ENCODE results near the gene ATXN1.

The ATXN1 gene

DNA sequence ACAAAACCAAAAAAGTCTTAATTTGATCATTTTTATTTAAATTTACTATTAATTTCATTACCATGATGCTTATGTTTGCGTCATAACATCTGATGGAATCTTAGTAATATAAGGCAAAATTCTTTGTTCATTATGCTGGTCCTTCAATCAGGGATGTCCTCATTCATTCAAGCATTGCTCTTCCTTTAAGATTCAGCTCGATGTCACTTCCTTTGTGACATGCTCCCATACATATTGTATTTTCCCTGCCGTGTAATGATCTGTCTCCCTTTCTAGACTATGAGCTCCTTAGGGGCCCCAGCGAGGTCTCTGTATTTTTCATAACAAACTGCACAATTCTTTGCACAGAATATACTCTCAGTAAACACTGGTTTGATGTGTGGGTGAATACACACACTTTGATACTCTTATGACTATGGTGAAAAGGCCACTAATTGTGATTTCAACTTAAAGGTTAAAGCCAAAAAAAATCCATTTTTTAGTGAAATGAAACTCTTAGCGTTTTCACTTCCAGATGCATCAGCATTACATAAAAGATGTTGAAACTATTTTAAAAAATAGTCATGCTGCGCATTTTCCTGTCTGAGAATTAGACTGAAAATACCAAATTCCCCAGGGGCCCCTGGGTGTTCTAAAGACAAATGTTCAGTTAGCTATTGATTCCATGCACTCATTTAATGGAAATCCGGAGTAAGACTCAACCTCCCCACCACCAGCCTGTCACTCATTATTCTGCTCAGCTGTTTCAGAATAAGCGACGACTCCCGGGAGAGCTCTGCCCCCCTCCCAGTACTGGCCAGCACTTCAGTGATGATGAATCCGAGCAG lies 169.7 kb downstream of the ATXN1 start:
- no peak for DNase-seq (ENCODE audit: extremely low read depth in 1 of 2, low read depth in 1 of 2)

DNA sequence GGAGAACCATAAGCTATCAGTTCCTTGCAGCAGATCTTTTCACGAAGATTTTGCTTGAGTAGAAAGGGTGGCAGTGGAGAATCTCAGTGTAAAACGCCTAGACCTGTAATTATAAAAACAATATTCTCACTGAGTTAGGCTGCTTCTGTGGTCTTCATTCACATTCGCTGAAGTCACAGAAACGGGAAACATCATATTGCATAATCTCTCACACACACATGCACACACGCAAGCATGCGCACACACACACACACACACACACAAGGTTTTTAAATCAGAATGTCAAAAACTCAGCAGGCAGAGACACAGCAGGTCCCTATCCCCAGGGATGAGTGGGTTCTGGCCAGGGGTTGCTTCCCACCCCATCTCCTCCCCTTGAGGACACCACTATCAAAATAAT lies 175.5 kb downstream of the ATXN1 start:
- DNase-seq (ENCODE audit: extremely low read depth in 1 of 2, low read depth in 1 of 2), result no peak

DNA sequence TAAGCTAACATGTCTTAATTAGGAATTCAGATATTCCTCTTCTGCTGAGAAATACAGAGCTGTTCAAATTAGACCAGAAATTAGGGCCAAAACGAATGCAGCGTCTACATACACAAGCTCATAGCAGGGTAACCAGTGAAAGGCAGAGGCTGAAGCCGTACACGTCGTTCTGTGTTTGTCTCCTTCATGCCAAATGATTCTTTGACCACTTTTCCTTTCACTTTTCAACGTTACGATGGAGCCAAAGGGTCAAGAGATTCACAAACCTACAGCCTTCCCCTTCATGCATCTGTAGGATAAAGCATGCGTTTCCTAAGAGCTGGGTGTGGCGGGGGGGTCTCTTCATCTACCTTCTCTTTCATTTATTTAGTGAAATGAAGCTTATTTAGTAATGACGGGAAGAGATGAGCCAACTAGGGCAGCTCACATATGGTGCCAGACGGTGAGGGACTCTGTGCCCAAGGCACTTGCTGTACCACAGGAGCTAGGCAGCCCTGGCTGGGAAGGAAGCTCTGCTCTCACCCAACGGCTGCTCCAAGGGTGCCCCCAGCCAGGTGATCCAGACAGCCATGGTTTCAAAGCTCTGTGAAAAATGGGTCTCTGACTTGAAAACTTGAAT lies 178.0 kb downstream of the ATXN1 start:
- DNase-seq (ENCODE audit: extremely low read depth in 1 of 2, low read depth in 1 of 2), result no peak

DNA sequence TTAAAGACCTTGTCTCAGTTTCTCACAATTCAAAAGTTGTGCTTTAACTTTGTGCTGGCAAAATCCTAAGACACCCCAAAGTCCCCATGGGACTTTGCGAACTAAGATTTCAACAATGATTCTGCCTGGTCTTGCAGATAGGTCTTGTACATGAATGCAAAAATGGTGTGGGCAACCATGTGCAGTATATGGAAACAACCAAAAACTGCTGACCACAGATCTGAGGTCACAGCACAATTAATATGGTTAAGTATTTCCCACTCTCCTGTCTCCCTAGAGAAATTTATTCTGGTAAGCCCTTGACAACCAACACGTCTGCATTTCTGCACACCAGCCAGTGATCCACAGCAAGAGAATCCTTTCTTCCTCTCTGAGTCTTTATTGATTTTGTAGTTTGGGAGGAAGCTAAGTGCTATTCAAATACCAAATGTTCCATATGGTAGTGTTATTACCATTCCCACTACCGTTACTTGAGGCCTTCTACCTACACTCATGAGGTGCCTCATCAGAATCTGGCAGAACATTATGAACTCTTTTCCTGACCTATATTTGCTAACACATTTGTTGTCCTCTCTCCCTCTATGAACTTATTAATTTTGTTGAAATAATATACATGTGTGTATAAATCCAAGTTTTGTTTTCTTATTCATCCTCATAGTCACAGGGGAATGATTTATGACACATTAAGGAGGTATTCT lies 178.7 kb downstream of the ATXN1 start:
- no peak for DNase-seq (ENCODE audit: extremely low read depth in 1 of 2, low read depth in 1 of 2)

DNA sequence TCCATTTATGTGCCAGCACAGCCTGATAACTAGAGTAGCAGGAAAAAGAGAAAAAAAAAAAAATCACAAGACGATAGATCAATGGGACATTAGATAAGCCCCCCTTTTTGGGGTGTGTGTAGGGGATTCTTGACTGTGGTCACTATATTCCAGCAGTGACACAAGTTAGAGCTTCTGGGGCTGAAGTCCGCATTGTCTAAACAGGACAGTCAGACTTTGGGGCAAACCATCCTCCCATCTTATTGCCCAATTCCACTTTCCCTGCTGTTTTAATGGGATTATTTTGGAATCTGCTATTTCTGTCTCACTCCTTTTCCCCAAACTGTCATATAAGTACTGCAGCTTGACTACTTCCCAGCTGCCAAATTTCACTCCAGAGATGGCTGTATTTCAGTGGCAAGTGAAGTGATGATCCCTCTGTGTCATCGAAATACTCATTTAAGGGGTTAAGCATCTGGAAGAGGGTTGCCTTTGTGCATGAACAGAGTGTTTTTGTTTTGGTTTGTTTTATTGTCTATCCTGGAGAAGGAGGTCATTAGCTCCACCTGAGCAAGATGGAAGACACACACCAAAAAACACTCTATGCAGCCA lies 182.5 kb downstream of the ATXN1 start:
- no peak for DNase-seq (ENCODE audit: extremely low read depth in 1 of 2, low read depth in 1 of 2)

DNA sequence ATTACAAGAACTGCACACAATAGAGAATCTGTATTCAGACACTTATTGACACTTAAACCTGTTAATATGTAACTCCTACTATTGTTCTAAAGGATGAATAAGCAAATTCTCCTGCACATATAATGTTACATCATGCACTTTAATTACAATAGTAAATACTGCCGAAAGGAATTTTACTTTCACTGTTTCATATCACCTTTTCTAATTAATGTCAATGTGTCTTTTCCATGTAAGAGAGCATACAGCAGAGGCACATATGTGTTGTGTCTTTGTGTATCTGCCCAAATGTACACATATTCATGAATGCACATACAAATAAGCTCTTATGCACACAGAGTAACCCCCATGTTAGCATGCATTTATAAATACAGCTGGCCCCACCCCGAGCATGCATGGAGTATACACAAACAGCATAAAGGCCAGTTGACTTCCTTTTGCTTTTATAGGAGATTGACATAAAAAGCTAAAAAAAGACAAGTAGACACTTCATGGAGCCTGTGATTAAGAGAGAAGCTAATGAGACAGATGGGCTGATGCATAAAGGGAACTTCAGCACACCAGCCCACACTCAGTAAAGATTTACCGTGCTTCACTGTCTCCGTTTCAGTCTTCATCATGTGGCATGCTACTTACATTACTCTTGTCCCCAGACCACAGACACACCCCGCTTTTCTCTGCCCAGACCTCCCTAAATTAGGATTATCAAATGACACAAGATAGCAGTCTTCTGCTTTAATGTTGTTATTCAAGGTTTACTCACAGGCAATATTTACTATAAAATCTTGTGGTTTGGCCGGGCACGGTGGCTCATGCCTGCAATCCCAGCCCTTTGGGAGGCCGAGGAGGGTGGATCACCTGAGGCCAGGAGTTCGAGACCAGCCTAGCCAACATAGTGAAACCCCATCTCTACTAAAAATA lies 184.6 kb downstream of the ATXN1 start:
- DNase-seq (ENCODE audit: extremely low read depth in 1 of 2, low read depth in 1 of 2), result no peak

DNA sequence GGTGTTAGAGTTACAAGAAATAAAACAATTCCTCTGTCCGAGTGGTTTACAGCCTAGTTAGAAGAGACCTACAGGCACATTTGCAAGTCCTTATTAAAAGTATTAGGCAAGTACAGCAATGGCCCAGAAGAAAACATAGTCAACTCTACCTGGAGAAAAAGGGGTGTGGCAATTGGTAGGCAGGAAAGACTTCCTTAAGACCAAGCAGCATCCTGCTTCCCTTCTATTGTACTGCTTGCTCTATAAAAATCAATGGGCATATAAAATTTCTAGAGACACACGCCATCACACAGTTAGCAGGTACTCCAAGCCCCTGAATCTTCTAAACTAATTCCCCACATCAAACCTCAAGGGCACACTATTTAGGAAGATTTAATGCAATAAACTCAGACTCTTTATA lies 185.6 kb downstream of the ATXN1 start:
- no peak for DNase-seq (ENCODE audit: extremely low read depth in 1 of 2, low read depth in 1 of 2)

DNA sequence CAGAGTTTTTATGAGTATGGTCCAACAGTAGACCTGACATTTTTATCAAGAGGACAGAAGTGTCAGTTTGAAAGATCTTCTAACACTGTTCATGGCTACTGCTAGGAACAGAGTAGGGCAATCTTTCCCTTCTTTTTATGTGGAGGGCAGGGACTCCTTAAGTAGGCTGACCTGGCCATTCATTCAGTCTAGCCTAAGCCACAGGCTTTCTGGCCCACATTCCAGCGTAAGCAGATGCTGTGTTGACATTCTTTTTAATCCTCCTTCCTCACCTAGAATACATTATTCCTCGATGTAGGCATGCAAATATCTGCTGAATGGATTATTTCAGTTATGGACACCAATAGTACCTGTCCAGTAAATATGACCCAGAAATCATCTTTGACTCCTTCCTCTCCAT lies 188.3 kb downstream of the ATXN1 start:
- DNase-seq (ENCODE audit: extremely low read depth in 1 of 2, low read depth in 1 of 2), result no peak

DNA sequence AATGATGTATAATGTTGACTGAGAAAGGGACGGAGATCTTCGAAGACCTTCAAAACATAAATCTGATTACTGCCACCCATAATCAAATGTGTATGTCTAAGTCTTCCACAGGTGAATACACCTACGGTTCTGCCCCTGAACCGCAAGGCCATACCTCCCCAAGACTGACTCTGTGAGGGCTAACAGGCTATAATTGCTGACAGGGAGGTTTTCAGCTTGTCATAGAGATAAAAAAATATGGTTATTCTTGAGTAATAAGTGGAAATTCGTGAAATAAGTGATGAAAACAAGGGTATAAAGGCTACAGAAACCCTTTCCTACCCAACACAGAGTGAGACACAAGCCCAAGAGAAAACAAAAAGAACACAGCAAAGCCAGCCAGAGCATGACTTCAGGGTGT lies 188.9 kb downstream of the ATXN1 start:
- DNase-seq (ENCODE audit: extremely low read depth in 1 of 2, low read depth in 1 of 2), result no peak

DNA sequence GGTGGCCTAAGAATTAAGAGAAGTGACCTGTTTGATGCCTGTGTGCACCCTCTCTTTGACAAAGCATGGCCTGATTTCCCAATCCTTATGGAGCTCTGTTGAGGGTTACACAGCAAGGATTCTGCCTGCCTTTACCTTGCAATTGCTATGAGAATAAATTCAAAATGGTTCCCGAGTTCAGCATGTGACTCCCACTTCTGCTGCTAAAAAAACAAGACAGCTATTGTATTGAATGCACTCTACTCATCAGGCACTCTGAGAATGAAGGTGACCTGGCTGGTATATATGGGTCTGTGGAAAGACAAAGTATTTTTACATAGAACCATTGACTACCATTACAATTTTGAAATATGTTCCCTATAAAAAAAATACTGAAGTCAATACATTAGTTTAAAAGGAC lies 190.3 kb downstream of the ATXN1 start:
- DNase-seq (ENCODE audit: extremely low read depth in 1 of 2, low read depth in 1 of 2), result no peak

DNA sequence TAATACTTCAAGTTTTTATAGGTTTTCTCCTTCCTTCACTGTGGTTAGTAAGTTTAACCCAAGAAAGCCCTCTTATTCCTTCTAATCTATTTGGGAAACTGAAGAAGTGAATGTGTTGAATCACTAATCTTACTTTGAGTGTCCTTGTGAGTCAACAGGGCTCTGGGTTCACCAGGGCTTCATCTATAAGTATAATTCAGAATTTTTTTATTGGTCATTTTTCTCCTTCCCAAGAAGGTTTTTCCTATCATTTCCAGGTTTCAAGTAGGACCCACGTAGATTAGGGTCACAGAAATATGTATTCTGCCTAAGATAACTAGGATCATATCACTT lies 191.1 kb downstream of the ATXN1 start:
- DNase-seq (ENCODE audit: extremely low read depth in 1 of 2, low read depth in 1 of 2), result no peak

DNA sequence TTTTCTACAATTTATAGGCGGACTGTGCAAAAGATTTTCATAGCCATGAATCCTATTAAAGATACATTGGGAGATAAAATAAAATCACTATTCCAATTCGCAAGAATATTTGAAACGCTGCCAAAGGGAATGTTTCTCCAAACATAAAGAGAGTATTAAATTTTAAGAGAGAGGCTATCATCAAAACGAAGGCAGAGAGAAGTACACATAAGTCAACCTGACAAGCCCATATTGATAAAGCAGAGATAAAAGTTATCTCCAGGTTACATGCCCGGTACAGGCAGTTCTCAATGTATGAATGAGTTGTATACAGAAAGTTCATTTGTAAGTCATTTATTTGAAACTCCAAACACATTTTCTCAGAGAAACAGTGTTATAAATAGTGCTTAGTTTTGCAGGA lies 193.1 kb downstream of the ATXN1 start:
- DNase-seq (ENCODE audit: extremely low read depth in 1 of 2, low read depth in 1 of 2), result no peak

DNA sequence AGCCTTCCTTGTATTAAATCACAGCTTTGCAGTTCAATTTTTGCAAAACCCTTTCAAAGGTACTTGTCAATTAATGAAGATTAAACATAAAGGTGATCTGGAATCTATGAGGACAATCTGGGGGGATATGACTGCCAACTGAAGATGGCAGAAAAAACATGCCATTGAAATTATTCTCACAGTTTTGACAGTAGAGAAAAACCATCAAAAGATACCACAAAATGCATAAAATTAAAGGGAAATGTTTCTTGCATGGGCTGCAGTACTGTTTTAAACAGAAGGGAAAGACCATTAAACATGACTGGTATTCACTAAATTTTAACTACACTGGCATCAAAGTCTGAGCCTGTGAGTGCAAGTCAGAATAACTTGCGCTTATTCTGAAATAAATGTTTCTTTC lies 194.2 kb downstream of the ATXN1 start:
- DNase-seq (ENCODE audit: extremely low read depth in 1 of 2, low read depth in 1 of 2), result no peak

DNA sequence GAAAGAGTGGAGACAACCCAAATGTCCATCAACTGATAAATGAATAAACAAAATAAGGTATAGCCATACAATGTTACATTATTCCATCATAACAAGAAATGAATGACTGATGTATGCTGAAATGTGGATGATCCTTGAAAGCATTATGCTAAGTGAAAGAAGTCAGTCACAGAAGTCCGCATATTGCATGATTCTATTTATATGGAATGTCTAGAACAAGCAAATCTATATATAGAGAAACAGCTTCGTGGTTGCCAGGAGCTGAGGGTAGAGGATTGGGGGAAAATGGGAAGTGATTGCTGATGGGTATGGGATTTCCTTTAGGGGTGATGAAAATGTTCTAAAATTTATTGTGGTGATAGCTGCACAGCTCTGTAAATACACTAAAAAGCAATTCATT lies 196.8 kb downstream of the ATXN1 start:
- no peak for DNase-seq (ENCODE audit: extremely low read depth in 1 of 2, low read depth in 1 of 2)

DNA sequence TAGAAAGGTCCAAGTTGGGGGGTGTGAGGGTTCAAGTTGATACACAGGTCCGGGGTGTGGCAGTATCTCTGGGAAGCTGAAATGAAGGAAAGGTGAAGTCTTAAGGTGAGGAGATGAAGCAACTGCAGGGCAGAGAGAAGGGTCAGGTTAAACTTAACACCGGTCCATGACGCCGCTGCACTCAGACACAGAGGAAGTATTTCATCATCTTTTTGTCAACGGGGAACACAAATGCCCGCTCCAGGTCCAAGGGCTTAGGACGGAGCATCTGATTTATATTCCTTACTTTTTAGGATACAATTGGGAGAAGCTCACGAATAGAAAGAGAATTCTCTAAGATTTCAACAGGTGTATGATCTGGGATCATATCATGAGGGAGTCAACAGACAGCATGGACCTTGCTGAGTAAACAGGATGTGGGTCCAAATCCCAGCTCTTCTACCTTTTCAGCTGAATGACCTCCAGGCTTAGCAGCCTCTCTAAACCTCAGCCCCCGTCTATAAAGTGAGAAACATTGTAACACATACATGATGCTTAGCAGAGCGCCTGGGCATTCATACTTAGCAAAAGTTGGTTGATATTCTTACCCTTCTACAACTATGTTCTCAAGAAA lies 197.5 kb downstream of the ATXN1 start:
- no peak for DNase-seq (ENCODE audit: extremely low read depth in 1 of 2, low read depth in 1 of 2)

DNA sequence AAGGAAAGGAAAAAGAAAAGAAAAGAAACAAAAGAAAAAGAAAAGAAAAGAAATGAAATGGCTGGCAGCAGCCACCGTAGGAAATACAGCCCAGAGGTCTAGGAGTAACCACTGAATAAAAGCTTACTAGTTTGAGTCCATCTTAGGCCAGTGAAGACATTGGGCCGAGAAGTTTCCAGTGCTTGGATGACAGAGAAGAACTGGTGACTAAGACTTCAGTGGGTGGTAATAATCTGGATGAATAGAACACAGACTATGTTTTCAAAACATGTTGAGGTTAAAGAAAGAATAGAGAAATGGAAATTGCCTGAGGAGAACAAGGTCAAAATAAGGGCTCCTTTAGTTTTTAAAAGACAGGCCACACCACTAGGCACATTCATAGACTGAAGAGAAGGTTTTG lies 198.8 kb downstream of the ATXN1 start:
- DNase-seq (ENCODE audit: extremely low read depth in 1 of 2, low read depth in 1 of 2), result no peak

DNA sequence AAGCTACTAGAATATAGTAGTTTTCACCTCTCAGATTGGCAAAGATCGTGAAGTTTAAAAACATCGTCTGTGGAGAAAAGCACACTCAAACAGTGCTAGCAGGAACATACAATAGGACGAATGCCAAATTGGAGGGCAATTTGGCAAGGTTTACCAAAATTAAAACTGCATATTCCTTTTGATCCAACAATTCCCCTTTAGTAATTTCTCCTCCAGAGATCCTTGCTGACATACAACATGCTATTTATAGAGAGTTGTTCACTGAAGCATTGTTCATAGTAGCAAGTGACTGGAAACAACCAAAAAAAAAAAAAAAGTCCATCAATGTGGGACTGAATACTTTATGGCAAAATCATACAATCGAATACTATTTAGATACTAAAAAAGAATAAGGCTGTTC lies 202.2 kb downstream of the ATXN1 start:
- DNase-seq (ENCODE audit: extremely low read depth in 1 of 2, low read depth in 1 of 2), result no peak

DNA sequence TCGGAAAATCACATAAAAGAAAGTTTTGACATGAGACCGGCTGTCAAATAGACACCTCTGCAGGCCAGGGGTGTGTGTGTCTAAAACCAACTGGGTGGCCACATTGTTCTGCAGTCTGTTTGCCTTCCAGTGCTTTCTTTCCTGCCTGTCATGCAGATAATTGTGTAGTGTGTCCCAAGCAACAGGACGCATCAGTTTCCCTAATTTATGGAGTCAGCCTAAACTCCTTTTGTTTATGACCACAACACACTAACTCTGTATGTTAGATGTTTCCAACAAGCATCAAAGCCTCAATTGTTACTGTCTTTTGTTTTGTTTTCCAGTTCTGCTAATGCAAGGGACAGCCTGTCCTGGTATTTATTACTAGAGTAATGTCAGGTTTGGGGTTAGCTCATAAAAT lies 205.7 kb downstream of the ATXN1 start:
- DNase-seq (ENCODE audit: extremely low read depth in 1 of 2, low read depth in 1 of 2), result no peak

DNA sequence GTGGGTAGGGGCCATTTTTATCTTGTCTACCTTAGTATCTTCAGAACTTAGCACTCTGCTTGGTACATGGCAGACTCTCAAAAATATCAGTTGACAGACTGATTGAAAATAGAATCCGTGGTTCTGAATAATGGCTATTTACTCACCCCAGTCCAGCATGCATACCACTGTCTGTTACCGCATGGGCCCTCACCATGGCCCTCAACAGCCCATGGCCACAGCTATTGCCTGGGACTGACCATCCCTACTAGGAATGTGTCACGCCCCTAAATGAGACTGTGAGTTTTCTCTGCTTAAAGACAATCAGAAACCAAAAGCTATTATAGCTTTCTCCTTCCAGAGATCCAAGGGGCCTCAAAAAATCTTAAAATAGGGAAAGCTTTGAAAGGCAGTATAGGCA lies 207.7 kb downstream of the ATXN1 start:
- DNase-seq (ENCODE audit: extremely low read depth in 1 of 2, low read depth in 1 of 2), result no peak

DNA sequence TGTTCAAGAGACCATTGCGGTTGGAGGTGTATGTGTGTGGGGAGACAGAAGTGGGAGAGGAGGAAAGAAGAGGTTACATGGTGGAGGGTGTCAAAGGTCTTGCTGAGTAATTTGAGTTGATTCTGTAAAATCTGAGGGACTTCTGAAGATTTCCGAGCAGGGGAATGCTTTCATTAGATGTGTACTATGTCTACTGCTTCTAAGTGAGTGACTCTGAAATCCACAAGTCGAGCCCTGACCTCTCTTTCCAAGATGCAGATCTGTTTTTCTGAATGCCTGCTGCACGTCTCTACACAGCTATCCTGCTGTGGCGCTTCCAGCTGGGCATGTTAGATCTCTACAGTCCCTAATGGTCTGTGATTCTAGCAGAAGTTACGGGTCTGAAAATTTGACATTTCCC lies 209.8 kb downstream of the ATXN1 start:
- DNase-seq (ENCODE audit: extremely low read depth in 1 of 2, low read depth in 1 of 2), result no peak

Data from activated CD8-positive, alpha-beta memory T cell treated with anti-CD3 and anti-CD28 coated beads for 1 hour (primary cell).